IPS DF 6.9 (cell line): ENCODE measurements around the gene RAD51B.

ENCODE experiments used
- DNase-seq: peaks from one replicate; pipeline ENCODE4 v3.0.0-alpha.2; 2013; ENCODE audit warnings: low read depth, low spot score
- H3K27ac ChIP-seq: one replicate; pipeline ENCODE4 v1.5.1; 2013; ENCODE audit warnings: low read length, control low read depth
- H3K27me3 ChIP-seq: 2 replicates; pipeline ENCODE4 v1.6.1; 2013; ENCODE audit warnings: mild to moderate bottlenecking, low read length; ENCODE audit not compliant: control insufficient read depth, insufficient read depth
- H3K36me3 ChIP-seq: 2 replicates; pipeline ENCODE4 v1.6.1; 2013; ENCODE audit warnings: low read length; ENCODE audit not compliant: control insufficient read depth, insufficient read depth
- H3K4me1 ChIP-seq: 2 replicates; pipeline ENCODE4 v1.6.1; 2013; ENCODE audit warnings: low read length; ENCODE audit not compliant: control insufficient read depth, insufficient read depth
- H3K4me3 ChIP-seq: 2 replicates; pipeline ENCODE4 v1.5.1; 2013; ENCODE audit warnings: mild to moderate bottlenecking, low read length
- H3K9me3 ChIP-seq: 2 replicates; pipeline ENCODE4 v1.6.1; 2013; ENCODE audit warnings: low read length, inconsistent platforms; ENCODE audit not compliant: control insufficient read depth, insufficient read depth
- WGBS: extraction: QIAGEN DNeasy Blood & Tissue Kit; methylation state at CpG from one replicate; pipeline ENCODE4 v1.1.7; 2013; ENCODE audit warnings: mixed read lengths, missing lambda C conversion rate; ENCODE audit not compliant: insufficient read length, insufficient coverage; 5-methylcytosine and 5-hydroxymethylcytosine counted together

The RAD51B gene

DNA sequence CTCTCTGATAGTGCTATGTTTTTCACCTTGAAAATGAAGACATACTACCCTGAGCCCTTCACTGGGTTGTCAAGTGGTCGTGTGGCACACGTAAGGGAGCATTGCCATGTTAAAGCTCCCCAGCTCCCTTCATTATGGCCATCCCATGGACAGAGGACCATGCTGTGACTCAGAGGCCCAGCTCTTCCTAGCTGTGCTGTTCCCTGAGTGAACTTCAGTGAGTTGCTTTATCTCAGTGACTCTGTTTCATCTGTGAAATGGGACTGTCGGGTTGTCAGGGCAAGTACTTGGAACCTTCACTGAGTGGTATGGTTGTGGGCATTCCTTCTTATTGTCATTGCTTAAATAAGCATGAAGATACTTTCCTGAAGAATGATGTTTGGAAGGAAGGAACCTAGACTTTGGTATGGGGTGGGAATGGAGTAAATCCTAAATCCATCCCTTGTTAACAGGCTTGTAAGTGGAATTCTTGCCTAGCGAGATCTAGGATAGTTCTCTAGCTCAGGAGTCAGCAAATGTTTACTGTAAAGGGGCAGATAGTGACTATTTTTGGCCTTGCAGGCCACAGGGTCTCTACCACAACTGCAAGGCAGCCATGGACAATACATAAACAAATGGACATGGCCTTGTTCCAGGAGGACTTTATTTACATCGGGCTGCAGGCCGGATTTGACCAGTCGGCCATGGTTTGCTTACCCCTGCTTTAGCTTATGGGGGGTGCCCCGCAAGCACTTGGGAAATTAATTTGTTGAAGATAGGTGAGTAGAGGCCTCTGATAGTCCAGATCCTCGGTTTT, 689.8 kb downstream of the RAD51B start:
- WGBS: no CpG with 5 or more reads among the region's 9 CpGs
- no peak for DNase-seq
- Histone ChIP-seq H3K36me3 (no peaks in the 10 kb centered on the region), H3K4me1 (peaks cover 4% of the 10 kb centered on the region), H3K27me3 (no peaks in the 10 kb centered on the region), H3K27ac (no peak overlapping the region), H3K9me3 (no peaks in the 10 kb centered on the region), H3K4me3 (no peak overlapping the region)

DNA sequence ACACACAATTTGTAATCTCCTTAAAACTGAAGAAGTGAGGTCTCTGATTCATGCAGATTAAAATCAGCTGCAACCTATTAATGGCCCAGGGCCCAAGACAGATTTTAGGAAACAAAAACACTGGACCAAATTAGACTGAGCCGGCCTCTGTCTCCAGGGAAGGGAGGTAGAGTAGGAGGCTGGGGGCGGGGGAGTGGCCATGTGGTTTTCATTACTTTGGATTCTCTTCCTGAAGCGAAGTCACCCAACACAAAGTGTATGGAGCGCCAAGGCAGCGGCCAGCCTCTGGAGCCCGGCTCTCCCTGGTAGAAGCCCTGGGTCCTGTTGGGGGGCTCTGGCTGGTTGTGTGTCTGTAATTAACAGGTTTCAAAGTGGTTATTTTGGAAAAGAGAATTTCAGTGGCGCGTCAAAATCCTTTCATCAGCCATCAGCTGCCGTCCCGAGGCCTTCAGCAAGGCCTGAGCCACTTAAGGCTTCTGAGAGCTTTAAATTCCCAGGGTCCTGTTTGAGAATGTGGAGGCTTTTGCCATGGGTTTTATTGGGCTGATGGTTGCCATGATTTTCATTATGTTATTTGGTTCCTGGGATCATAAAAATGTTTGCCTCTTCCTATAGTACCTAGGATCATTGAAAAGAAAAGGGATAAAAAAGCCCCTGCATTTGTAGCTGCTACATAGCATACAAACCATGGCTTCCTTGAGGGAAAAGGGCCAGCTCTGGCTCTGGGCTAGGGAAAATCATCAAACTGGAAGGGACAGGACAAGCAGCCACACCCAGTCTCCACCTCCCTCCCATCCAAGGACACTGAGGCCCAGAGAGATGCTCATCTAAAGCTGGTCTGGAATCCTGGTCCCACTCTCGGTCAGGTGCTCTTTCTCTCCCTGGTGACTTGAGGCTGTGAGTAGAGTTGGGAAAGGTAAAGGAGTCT, 690.9 kb downstream of the RAD51B start:
- H3K27me3 ChIP-seq: no peaks in the 10 kb centered on the region
- DNase-seq: no peak
- H3K9me3 ChIP-seq: no peaks in the 10 kb centered on the region
- no peak overlapping the region for H3K27ac ChIP-seq
- no peaks in the 10 kb centered on the region for H3K36me3 ChIP-seq
- WGBS: no CpG with 5 or more reads among the region's 11 CpGs
- H3K4me3 ChIP-seq: no peak overlapping the region
- peaks cover 4% of the 10 kb centered on the region for H3K4me1 ChIP-seq

DNA sequence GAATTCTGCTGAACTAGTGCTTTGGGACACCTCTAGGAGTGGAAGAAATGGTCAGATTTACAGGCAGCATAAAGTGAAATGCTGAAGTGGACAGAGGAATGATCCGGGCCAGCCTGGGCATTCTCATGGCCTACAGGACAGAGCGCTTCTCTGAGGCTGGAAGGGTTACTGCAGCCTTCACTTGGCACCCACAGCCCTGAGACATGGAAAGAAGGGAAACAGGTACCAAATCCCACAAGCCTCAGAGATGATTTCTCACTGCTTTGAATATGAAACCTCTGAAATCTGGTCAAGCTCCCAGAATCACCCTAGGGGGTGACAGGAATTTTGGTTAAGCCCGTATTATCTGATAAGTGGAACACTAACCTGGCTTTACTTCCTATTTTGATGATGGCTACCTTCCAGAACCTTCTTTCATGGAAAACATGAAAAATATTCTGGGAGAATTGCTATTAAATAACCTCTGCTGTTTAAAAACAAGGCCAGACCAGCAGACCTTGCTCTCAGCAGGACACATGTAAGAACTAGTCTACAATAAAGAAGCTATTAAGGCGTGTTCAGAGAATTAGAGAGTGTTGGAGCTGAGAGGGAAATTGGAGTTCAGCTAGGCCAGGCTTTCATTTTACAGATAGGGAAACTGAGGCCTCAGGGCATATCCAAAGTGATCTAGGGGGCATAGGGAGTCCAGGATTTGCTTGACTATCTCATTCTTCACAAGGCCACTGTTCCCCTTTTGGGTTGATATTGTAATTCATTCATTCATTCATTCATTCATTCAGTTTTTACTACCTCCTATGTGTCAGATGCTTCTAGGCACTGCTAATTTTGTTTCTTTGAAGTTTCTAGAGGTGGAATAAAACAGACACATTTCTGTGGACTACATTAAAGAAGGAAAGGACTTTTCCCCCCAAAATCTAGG, 691.8 kb downstream of the RAD51B start:
- DNase-seq: no peak
- H3K27me3 ChIP-seq: no peaks in the 10 kb centered on the region
- WGBS: no CpG with 5 or more reads among the region's 4 CpGs
- no peak overlapping the region for H3K27ac ChIP-seq
- H3K4me3 ChIP-seq: no peak overlapping the region
- no peaks in the 10 kb centered on the region for H3K9me3 ChIP-seq
- H3K36me3 ChIP-seq: no peaks in the 10 kb centered on the region
- peaks cover under 1% of the 10 kb centered on the region for H3K4me1 ChIP-seq

DNA sequence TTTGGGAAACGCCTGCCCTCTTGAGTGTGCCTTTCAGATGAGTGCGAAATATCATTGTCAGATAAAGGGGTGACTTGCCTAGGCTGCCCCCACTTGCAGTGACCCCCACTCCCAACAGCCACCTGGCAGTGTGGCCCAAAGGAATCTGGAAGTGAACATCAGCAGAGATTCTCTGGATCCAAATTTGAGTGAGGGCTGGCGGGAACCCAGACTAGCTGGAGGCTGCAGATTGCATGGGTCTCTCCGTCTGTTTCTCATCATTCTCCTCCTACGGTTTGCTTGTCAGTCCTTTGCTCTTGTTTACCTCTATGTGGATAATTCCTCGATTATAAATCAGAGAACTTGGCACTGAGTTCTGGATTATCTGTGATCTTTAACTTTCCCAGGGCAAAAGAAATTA, 692.5 kb downstream of the RAD51B start:
- WGBS: no CpG with 5 or more reads among the region's 6 CpGs
- Histone ChIP-seq H3K9me3 (no peaks in the 10 kb centered on the region), H3K27ac (no peak overlapping the region), H3K4me1 (no peaks in the 10 kb centered on the region), H3K4me3 (no peak overlapping the region), H3K36me3 (no peaks in the 10 kb centered on the region), H3K27me3 (no peaks in the 10 kb centered on the region)
- no peak for DNase-seq

DNA sequence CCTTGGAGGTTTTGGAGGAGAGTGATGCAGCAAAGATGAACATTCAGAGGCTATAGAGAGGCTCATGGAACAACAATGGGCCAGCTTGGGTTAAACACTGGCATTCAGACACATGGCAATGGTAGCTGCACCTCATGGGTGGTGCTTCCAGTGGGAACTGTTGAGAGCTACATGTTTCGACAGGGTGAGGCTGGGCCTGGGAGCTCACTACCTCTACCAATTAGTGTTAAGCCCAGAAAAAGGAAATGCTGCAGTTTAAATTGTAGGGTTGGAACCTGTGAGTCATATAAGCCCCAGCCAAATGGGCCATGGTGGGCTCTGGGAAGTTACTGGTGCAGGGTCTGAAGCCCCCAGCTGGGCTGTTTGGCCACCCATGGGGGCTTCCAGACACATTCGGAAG, 693.6 kb downstream of the RAD51B start:
- no peaks in the 10 kb centered on the region for H3K9me3 ChIP-seq
- H3K27ac ChIP-seq: no peak overlapping the region
- DNase-seq: no peak
- H3K36me3 ChIP-seq: no peaks in the 10 kb centered on the region
- no peak overlapping the region for H3K4me3 ChIP-seq
- H3K4me1 ChIP-seq: no peaks in the 10 kb centered on the region
- no CpG with 5 or more reads among the region's 2 CpGs for WGBS
- no peaks in the 10 kb centered on the region for H3K27me3 ChIP-seq

DNA sequence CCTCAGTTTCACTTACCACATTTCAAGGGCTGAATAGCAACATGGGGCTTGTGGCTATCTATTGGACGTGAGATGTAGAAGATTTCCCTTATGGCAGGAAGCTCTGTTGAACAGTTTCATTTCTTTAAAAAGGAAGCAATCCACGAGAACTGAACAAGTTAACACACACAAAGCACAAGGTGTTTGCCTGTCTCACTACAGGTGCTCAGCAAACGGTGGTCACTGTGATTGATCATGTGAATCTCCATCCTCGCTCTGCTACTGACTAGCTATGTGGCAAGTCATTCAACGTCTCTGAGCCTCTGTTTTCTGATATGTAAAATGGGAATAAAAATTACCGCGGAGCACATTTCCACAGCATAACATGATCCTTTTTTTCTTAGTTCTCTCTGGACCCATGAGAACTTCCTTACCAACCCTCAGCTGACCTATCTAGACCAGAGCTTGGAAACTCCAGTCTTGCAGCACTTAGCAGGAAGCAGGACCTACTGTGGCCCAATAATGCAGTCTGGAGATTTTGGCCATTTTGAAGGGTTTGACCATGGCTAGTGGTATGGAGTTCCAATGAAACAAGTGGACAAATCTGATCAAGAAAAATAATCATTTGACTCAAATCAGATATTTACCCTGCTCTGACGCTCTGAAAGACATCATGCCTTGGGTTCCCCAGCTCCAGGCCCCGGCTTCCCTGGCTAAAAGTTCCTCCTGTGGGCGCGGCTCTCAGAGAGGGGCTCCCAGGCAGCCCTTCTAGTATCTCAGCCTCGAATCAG, 694.4 kb downstream of the RAD51B start:
- Histone ChIP-seq H3K4me1 (no peaks in the 10 kb centered on the region), H3K9me3 (no peaks in the 10 kb centered on the region), H3K36me3 (no peaks in the 10 kb centered on the region), H3K27me3 (no peaks in the 10 kb centered on the region), H3K27ac (no peak overlapping the region), H3K4me3 (no peak overlapping the region)
- DNase-seq: no peak
- no CpG with 5 or more reads among the region's 12 CpGs for WGBS

DNA sequence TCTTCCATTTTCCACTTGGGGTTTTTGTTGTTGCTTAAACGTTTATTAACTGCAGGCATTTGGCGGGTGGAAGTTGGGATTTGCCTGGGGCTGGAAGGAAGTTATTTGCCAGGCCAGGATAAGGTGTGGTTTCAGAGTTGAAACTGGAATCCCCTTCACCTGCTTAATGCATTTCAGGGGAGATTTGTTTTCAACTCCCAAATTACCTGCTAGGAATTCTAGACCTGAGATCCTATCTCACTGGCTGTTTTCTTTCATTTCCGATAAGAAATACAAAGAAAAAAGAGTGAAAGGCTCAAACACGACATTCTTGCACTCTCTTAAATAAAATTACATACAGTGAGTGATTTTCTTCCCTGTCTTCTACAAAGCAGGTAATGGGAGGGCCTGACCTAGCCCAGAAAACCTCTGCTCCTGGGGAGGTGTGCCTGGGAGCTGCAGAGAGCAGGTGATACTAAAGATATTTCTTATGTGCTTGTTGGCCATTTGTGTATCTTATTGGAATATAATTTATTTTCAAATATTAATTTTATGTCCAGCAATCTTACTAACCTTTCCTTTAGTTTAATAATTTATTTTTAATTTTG, 695.1 kb downstream of the RAD51B start:
- WGBS: no CpG with 5 or more reads among the region's 4 CpGs
- H3K27ac ChIP-seq: no peak overlapping the region

DNA sequence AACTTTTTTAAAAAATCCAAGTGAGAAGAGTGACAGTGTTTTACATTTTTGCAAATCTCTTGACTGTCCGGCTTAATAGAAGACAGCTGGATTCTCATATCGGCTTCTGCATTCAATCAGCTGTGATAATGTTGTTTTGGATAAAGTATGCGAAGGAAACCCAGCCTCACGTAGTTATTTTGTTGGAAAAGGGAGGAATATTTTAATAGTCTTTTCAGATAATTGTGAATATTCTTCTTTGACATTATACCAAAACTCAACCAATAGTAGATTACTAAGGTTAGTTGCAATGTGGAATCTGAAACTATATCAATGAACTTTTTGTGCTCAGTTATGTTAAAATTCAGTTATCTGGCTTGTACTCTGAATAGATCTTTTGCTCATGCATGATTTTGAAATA, 696.8 kb downstream of the RAD51B start:
- no peaks in the 10 kb centered on the region for H3K36me3 ChIP-seq
- H3K4me1 ChIP-seq: 0 out of 2 replicates have a peak, but pooled peaks cover 2% of the 10 kb centered on the region
- DNase-seq: no peak
- no peaks in the 10 kb centered on the region for H3K27me3 ChIP-seq
- no peak overlapping the region for H3K4me3 ChIP-seq
- no CpG with 5 or more reads among the region's 4 CpGs for WGBS
- H3K27ac ChIP-seq: no peak overlapping the region
- no peaks in the 10 kb centered on the region for H3K9me3 ChIP-seq

More for the DNA sequence above, 695.1 kb downstream of the RAD51B start:
- Histone ChIP-seq H3K36me3 (no peaks in the 10 kb centered on the region), H3K9me3 (no peaks in the 10 kb centered on the region), H3K4me3 (no peak overlapping the region), H3K4me1 (no peaks in the 10 kb centered on the region), H3K27me3 (no peaks in the 10 kb centered on the region)
- DNase-seq: no peak

DNA sequence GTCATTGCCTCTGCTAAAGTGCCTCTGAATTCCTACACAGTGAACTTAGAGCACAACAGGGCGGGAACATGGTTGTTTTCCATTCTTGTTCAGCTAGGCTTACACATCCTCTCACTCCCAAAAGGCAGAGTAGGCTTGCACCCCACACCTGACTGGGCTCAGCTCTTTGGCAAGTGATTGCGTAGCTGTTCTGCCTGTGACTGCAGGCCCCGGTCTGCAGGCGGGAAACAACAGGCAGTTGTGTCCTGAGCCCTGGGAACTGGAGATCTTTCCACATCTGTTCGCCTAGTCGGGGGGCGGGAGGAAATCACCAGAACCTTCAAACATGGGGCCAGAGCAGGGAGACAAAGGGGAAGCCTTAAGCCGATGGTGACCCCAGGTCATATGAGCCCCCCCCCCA, 698.6 kb downstream of the RAD51B start:
- Histone ChIP-seq H3K27me3 (no peaks in the 10 kb centered on the region), H3K27ac (no peak overlapping the region), H3K4me3 (no peak overlapping the region), H3K4me1 (0 out of 2 replicates have a peak, but pooled peaks cover 2% of the 10 kb centered on the region), H3K9me3 (no peaks in the 10 kb centered on the region), H3K36me3 (no peaks in the 10 kb centered on the region)
- no CpG with 5 or more reads among the region's 8 CpGs for WGBS
- DNase-seq: no peak
